Caco-2 (cell line): ENCODE data around the gene ARMH3. TPM values are rescaled to one million over a fixed set of nuclear protein-coding genes. Genes with fewer than 3 reads are reported as not detected.

Experiments used
- BruUV-seq: library from RNA; stranded (reverse); fragments of 400-500 nt; replicated peaks from 2 replicates; lab custom pipeline; 2021; lab: Mats Ljungman, UMichigan
- CTCF ChIA-PET: fragments of 300-600 bp; sonication (Branson Sonifier 250); formaldehyde crosslinking; loops from one replicate; lab custom pipeline; 2022; ENCODE audit warnings: antibody characterized with exemption; lab: Charles Lee
- POLR2A ChIA-PET: fragments of 300-600 bp; sonication (Branson Sonifier 250); formaldehyde crosslinking; loops from one replicate; lab custom pipeline; 2022; ENCODE audit warnings: antibody characterized with exemption; lab: Charles Lee
- DNase-seq, 2 experiments: peaks; one replicate each; pipeline versions ENCODE4 v3.0.0 to v3.0.0-alpha.2; 2020 to 2022
- H3K27me3 ChIP-seq: replicated peaks from 2 replicates; pipeline ENCODE4 v1.6.0; 2011; ENCODE audit warnings: low read length; ENCODE audit not compliant: control insufficient read depth, insufficient read depth
- H3K36me3 ChIP-seq: 2 replicates; pipeline ENCODE4 v1.5.1; 2011; ENCODE audit warnings: low read length; ENCODE audit not compliant: control insufficient read depth, insufficient read depth
- H3K4me1 ChIP-seq: fragments of 250-450 bp; sonication (Bioruptor Pico); 2 replicates; pipeline ENCODE4 v1.5.1; 2020; ENCODE audit warnings: mild to moderate bottlenecking
- H3K4me3 ChIP-seq: 2 replicates; pipeline ENCODE4 v1.5.1; 2011; ENCODE audit warnings: low read depth, mild to moderate bottlenecking, control low read depth, low read length
- H3K9me3 ChIP-seq: fragments of 250-450 bp; sonication (Bioruptor Pico); 2 replicates; pipeline ENCODE4 v1.5.1; 2020; ENCODE audit warnings: mild to moderate bottlenecking, moderate library complexity
- H3K27ac Mint-ChIP-seq: one replicate; pipeline ENCODE4 v1.8.0; 2022; ENCODE audit warnings: mixed read lengths; ENCODE audit not compliant: unreplicated experiment
- H3K27me3 Mint-ChIP-seq: one replicate; pipeline ENCODE4 v1.8.0; 2022; ENCODE audit warnings: mixed read lengths; ENCODE audit not compliant: insufficient read depth, unreplicated experiment
- H3K36me3 Mint-ChIP-seq: one replicate; pipeline ENCODE4 v1.8.0; 2022; ENCODE audit warnings: mild to moderate bottlenecking, mixed read lengths; ENCODE audit not compliant: insufficient read depth, unreplicated experiment
- H3K4me1 Mint-ChIP-seq: one replicate; pipeline ENCODE4 v1.8.0; 2022; ENCODE audit warnings: low read depth, mixed read lengths; ENCODE audit not compliant: unreplicated experiment
- H3K4me3 Mint-ChIP-seq: one replicate; pipeline ENCODE4 v1.8.0; 2022; ENCODE audit warnings: mild to moderate bottlenecking, moderate library complexity, mixed read lengths; ENCODE audit not compliant: unreplicated experiment
- H3K9me3 Mint-ChIP-seq: one replicate; pipeline ENCODE4 v1.8.0; 2022; ENCODE audit warnings: mixed read lengths; ENCODE audit not compliant: unreplicated experiment
- CTCF ChIP-seq, 2 experiments: fragments of 200-600 bp in 1 of 2; IDR thresholded peaks; 1 replicate in 1 of 2; 2 replicates in 1 of 2; pipeline versions ENCODE4 v1.5.1 to v1.8.0; 2011 to 2022; ENCODE audit warnings: antibody characterized with exemption in 1 of 2, control low read depth in 1 of 2, inconsistent platforms in 1 of 2, low read depth in 1 of 2, low read length in 1 of 2, mild to moderate bottlenecking in 1 of 2, moderate library complexity in 1 of 2; ENCODE audit not compliant: insufficient read depth in 1 of 2, severe bottlenecking in 1 of 2, unreplicated experiment in 1 of 2
- intact Hi-C: fragments of 100-400 bp; cut with micrococcal nuclease; formaldehyde crosslinking; loops from one replicate; pipeline ENCODE4 v1.10.0; 2022; ENCODE audit not compliant: unreplicated experiment
- total RNA-seq: library from RNA; stranded (reverse); gene quantifications from 2 replicates; pipeline ENCODE4 v1.2.3, GENCODE V29; 2022

The ARMH3 gene
- total RNA-seq, 1 experiment from 2014 or later, result 17.4 TPM

- DNase-seq, result no peak
- ChIA-PET CTCF (interaction anchor here (0.9 kb wide), 1 partner anchor 120 kb away, joined by 4 read pairs; no protein-coding TSS in a partner anchor), POLR2A (no interaction called here)
- H3K9me3 Mint-ChIP-seq, result no peaks in the 10 kb centered on the region
- H3K4me1 Mint-ChIP-seq, result no peaks in the 10 kb centered on the region
- no peak overlapping the region for H3K4me3 ChIP-seq
- no peaks in the 10 kb centered on the region for H3K9me3 ChIP-seq
- no peaks in the 10 kb centered on the region for H3K27me3 ChIP-seq
- H3K4me1 ChIP-seq, result no peaks in the 10 kb centered on the region
- no peaks in the 10 kb centered on the region for H3K36me3 ChIP-seq
- TF ChIP-seq CTCF (IDR thresholded peaks at IDR 0.05; ENCODE audit: insufficient read depth in 1 of 2, low read depth in 1 of 2, low read length in 1 of 2, severe bottlenecking in 1 of 2, unreplicated experiment in 1 of 2), result no peak
- no peak overlapping the region for H3K27ac Mint-ChIP-seq
- no peaks in the 10 kb centered on the region for H3K27me3 Mint-ChIP-seq
- H3K36me3 Mint-ChIP-seq, result peaks cover 25% of the 10 kb centered on the region
- no peak overlapping the region for H3K4me3 Mint-ChIP-seq
- intact Hi-C loops, result no loop called here
- no TSS peak for BruUV-seq
These were observed 95.0 kb downstream of the ARMH3 start for GRCh38 chr10:101960879-101961395.

DNA sequence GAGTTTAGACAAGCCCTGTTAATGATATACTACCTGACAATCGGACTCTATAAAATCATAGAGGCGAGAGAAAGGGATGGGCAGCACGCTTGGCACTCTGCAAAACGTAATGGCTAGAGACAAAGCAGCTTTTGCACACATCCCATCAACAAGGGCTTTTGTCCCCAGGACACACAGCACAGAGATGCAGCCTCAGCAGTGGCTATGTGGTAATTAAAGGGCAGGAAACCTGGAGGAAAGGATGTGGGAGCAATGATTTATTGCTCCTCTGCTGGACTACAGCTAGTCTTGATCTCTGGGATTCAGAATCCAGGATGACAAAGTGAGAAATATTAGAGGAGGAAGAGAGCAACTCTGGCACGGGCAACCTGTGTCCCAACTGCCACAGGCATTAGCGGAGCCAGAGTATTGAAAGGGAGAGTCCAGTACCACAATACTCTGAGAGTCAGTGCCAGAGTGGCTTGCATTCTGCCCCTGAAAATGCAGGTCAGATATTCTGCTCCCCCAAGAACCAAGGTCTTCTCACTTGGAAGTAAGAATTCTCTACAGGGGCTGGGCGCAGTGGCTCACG, 96.5 kb downstream of the ARMH3 start:
- H3K9me3 ChIP-seq, result no peaks in the 10 kb centered on the region
- H3K4me1 Mint-ChIP-seq, result no peaks in the 10 kb centered on the region
- ChIA-PET POLR2A (no interaction called here), CTCF (no interaction called here)
- no peak overlapping the region for H3K4me3 ChIP-seq
- H3K9me3 Mint-ChIP-seq, result no peaks in the 10 kb centered on the region
- H3K4me3 Mint-ChIP-seq, result no peak overlapping the region
- H3K27me3 ChIP-seq, result no peaks in the 10 kb centered on the region
- no peak for DNase-seq
- intact Hi-C loops, result no loop called here
- no peak for TF ChIP-seq CTCF (IDR thresholded peaks at IDR 0.05; ENCODE audit: insufficient read depth in 1 of 2, low read depth in 1 of 2, low read length in 1 of 2, severe bottlenecking in 1 of 2, unreplicated experiment in 1 of 2)
- peaks cover 27% of the 10 kb centered on the region for H3K36me3 Mint-ChIP-seq
- no peaks in the 10 kb centered on the region for H3K27me3 Mint-ChIP-seq
- H3K36me3 ChIP-seq, result no peaks in the 10 kb centered on the region
- no peaks in the 10 kb centered on the region for H3K4me1 ChIP-seq
- H3K27ac Mint-ChIP-seq, result no peak overlapping the region
- no TSS peak for BruUV-seq

GRCh38 chr10:101958691-101959090, 97.3 kb downstream of the ARMH3 start:
- POLR2A ChIA-PET, result no interaction called here
- CTCF ChIA-PET, result interaction anchor here (0.8 kb wide), 1 partner anchor 14 kb away, joined by 3 read pairs; no protein-coding TSS in a partner anchor

More at GRCh38 chr10:101958691-101959090, 97.3 kb downstream of the ARMH3 start:
- Histone ChIP-seq H3K27me3 (no peaks in the 10 kb centered on the region), H3K4me3 (no peak overlapping the region), H3K36me3 (no peaks in the 10 kb centered on the region), H3K4me1 (no peaks in the 10 kb centered on the region), H3K9me3 (no peaks in the 10 kb centered on the region)
- no peaks in the 10 kb centered on the region for H3K27me3 Mint-ChIP-seq
- no peaks in the 10 kb centered on the region for H3K4me1 Mint-ChIP-seq
- intact Hi-C loops, result no loop called here
- no peak for DNase-seq
- BruUV-seq, result no TSS peak
- peaks cover 34% of the 10 kb centered on the region for H3K36me3 Mint-ChIP-seq
- no peaks in the 10 kb centered on the region for H3K9me3 Mint-ChIP-seq
- H3K27ac Mint-ChIP-seq, result no peak overlapping the region
- no peak overlapping the region for H3K4me3 Mint-ChIP-seq
- TF ChIP-seq CTCF (IDR thresholded peaks at IDR 0.05; ENCODE audit: insufficient read depth in 1 of 2, low read depth in 1 of 2, low read length in 1 of 2, severe bottlenecking in 1 of 2, unreplicated experiment in 1 of 2), result no peak
